Measurements from ENCODE around the gene VPS35. TPM values are rescaled to one million over a fixed set of nuclear protein-coding genes. Genes with fewer than 3 reads are reported as not detected.

The VPS35 gene
- total RNA-seq, 1 experiment from 2014 or later: 86.8 TPM

DNA sequence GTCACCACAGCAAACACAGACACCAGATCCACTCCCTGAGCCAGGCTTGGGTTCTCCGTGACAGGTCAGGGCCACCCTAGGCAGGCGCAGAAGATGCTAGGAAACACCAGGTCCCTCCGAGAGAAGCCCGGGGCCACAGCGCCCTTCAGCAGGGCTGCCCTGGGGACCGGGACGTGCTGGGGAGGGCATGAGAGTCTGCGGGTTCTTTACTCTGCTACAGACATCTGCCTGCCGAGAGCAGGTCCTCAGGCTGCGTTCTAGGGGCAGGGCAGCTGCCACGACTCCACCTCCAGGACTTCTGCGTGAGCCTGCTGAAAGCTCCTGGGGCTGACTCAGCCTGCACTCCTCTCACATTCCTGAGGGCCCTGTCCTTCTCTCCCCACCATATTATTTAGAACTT, 47.7 kb upstream of the VPS35 start:
- no peaks in the 10 kb centered on the region for H3K9me3 ChIP-seq (ENCODE audit: control insufficient read depth, insufficient read depth, low read depth, low read length)
- BruUV-seq (replicated peaks): no TSS peak
- no peak for DNase-seq (ENCODE audit: low read depth, low spot score)
- H3K4me3 ChIP-seq (ENCODE audit: low read depth in 2 of 2, low read length in 2 of 2): no peak overlapping the region
- POLR2A ChIA-PET: no interaction called here
- CTCF ChIA-PET: no interaction called here
- no peak for ATAC-seq
- H3K27me3 ChIP-seq (ENCODE audit: control insufficient read depth, insufficient read depth, low read length): no peaks in the 10 kb centered on the region
- H3K4me1 ChIP-seq (ENCODE audit: control insufficient read depth, insufficient read depth, low read length): no peaks in the 10 kb centered on the region
- in situ Hi-C loops (cut with HindIII; ENCODE audit: low pct_unique_long_range_greater_than_20kb, low sequenced_read_pairs) (no loop called here), intact Hi-C loops (cut with micrococcal nuclease; ENCODE audit: unreplicated experiment) (no loop called here)
- H3K36me3 ChIP-seq (ENCODE audit: control insufficient read depth, insufficient read depth, low read length): no peaks in the 10 kb centered on the region
- H3K27ac ChIP-seq (ENCODE audit: low read length): no peak overlapping the region
- TF ChIP-seq TCF7L2 (IDR thresholded peaks at IDR 0.05; ENCODE audit: low read depth, low read length) (no peak), SIN3A (IDR thresholded peaks at IDR 0.05; ENCODE audit: borderline replicate concordance, insufficient read depth, low read depth, low read length) (no peak), POLR2AphosphoS5 (IDR thresholded peaks at IDR 0.05; ENCODE audit: low read depth, low read length) (no peak)
- TF ChIP-seq, protein P1, sequence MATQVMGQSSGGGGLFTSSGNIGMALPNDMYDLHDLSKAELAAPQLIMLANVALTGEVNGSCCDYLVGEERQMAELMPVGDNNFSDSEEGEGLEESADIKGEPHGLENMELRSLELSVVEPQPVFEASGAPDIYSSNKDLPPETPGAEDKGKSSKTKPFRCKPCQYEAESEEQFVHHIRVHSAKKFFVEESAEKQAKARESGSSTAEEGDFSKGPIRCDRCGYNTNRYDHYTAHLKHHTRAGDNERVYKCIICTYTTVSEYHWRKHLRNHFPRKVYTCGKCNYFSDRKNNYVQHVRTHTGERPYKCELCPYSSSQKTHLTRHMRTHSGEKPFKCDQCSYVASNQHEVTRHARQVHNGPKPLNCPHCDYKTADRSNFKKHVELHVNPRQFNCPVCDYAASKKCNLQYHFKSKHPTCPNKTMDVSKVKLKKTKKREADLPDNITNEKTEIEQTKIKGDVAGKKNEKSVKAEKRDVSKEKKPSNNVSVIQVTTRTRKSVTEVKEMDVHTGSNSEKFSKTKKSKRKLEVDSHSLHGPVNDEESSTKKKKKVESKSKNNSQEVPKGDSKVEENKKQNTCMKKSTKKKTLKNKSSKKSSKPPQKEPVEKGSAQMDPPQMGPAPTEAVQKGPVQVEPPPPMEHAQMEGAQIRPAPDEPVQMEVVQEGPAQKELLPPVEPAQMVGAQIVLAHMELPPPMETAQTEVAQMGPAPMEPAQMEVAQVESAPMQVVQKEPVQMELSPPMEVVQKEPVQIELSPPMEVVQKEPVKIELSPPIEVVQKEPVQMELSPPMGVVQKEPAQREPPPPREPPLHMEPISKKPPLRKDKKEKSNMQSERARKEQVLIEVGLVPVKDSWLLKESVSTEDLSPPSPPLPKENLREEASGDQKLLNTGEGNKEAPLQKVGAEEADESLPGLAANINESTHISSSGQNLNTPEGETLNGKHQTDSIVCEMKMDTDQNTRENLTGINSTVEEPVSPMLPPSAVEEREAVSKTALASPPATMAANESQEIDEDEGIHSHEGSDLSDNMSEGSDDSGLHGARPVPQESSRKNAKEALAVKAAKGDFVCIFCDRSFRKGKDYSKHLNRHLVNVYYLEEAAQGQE (IDR thresholded peaks at IDR 0.05; ENCODE audit: insufficient read depth in 1 of 2, low read depth in 2 of 2, low read length in 1 of 2): no peak
- TF ChIP-seq, protein P2, sequence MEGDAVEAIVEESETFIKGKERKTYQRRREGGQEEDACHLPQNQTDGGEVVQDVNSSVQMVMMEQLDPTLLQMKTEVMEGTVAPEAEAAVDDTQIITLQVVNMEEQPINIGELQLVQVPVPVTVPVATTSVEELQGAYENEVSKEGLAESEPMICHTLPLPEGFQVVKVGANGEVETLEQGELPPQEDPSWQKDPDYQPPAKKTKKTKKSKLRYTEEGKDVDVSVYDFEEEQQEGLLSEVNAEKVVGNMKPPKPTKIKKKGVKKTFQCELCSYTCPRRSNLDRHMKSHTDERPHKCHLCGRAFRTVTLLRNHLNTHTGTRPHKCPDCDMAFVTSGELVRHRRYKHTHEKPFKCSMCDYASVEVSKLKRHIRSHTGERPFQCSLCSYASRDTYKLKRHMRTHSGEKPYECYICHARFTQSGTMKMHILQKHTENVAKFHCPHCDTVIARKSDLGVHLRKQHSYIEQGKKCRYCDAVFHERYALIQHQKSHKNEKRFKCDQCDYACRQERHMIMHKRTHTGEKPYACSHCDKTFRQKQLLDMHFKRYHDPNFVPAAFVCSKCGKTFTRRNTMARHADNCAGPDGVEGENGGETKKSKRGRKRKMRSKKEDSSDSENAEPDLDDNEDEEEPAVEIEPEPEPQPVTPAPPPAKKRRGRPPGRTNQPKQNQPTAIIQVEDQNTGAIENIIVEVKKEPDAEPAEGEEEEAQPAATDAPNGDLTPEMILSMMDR (IDR thresholded peaks at IDR 0.05): no peak

DNA sequence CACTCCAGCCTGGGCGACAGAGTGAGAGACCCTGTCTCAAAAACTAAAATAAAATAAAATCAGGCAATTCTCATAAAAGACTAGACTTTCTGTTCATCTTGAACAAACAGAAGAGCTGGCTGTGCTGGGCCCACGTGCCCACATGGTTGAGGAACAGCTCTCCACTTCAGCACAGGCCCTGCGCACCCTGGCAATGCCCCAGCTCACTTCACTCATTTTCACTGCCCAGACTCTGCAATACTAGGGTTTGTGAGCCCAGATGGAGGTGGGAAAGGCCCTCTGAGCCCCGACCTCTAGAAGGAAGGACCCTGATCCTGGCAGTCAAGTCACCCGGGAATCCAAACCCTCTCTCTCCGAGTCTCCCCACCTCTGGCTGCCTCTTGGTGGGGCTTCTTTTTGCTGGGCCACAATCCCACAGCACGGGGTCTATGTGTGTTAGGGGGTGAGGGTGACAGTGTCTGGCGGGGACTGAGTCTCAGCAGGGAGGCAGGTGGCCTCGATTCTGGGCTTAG, 44.4 kb upstream of the VPS35 start:
- Histone ChIP-seq H3K4me3 (ENCODE audit: low read depth in 2 of 2, low read length in 2 of 2) (no peak overlapping the region), H3K27me3 (ENCODE audit: control insufficient read depth, insufficient read depth, low read length) (no peaks in the 10 kb centered on the region), H3K36me3 (ENCODE audit: control insufficient read depth, insufficient read depth, low read length) (no peaks in the 10 kb centered on the region), H3K9me3 (ENCODE audit: control insufficient read depth, insufficient read depth, low read depth, low read length) (no peaks in the 10 kb centered on the region), H3K4me1 (ENCODE audit: control insufficient read depth, insufficient read depth, low read length) (no peaks in the 10 kb centered on the region), H3K27ac (ENCODE audit: low read length) (no peak overlapping the region)
- ATAC-seq (no peak), DNase-seq (ENCODE audit: low read depth, low spot score) (no peak)
- intact Hi-C loops (cut with micrococcal nuclease; ENCODE audit: unreplicated experiment): no loop called here
- ChIA-PET CTCF (no interaction called here), POLR2A (no interaction called here)
- TF ChIP-seq SIN3A (IDR thresholded peaks at IDR 0.05; ENCODE audit: borderline replicate concordance, insufficient read depth, low read depth, low read length) (no peak), TCF7L2 (IDR thresholded peaks at IDR 0.05; ENCODE audit: low read depth, low read length) (no peak), POLR2AphosphoS5 (IDR thresholded peaks at IDR 0.05; ENCODE audit: low read depth, low read length) (no peak)
- TF ChIP-seq, protein P2 (IDR thresholded peaks at IDR 0.05): no peak
- TF ChIP-seq, protein P1 (IDR thresholded peaks at IDR 0.05; ENCODE audit: insufficient read depth in 1 of 2, low read depth in 2 of 2, low read length in 1 of 2): no peak
- no TSS peak for BruUV-seq (replicated peaks)
- in situ Hi-C loops (cut with HindIII; ENCODE audit: low pct_unique_long_range_greater_than_20kb, low sequenced_read_pairs): no loop called here

All from Panc1 (cell line).